DMS153 treated with DMSO at 0.1 percent for 48 hours (cell line): ENCODE results near the gene OR2W1.

ENCODE experiments used
- DNase-seq: peaks from one replicate; lab custom pipeline; 2025; ENCODE audit not compliant: unreplicated experiment; lab: John Stamatoyannopoulos, UW

The OR2W1 gene

DNA sequence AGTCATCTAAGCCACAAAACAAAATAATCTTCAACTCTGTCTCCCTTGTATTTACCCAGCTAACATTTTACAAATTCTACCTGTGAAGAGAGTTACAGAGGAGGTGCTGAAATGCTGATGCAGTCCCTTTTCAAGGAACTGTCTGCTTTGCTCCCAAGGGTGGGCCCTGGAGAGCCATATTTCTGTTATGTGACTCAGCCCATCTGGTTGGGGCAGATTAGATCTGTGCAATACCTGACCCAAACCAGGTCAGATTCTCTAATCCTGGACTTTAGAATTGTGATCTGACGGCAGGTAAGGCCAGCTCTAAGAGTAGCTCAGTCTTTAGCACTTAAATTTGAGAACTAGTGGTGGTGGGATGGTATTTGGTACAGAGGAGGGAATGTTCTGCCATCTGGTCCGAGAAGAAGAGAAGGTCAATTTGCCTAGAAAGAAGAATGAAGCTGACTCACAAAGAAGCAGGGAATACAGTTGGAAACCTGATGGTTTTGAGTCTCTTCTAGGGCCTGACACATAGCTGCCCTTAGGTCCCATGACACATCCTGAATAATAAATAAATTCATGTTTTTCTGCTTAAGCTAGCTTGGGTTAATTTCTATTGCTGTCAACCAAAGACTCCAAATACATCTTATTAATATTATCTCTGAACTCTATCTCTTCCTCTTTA lies 48.0 kb downstream of the OR2W1 start:
- no peak for DNase-seq

DNA sequence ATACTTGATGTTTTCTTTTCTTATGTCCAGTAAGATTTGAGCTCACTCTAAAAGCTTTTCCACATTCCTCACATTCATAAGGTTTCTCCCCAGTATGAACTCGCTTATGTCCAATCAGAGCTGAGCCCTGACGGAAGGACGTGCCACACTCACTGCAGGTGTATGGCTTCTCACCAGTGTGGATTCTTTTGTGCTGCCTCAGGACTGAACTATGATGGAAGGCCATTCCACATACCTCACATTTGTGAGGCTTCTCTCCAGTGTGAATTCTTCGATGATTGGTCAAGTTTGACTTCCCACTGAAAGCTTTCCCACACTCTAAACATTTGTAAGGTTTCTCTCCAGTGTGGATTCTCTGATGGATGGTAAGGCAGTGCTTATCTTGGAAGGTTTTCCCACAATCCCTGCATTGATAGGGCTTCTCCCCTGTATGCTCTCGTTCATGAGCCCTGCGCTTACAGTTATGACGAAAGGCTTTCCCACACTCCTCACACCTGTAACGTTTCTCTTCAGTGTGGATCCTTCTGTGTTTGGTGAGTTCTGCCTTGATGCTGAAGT lies 49.8 kb downstream of the OR2W1 start:
- no peak for DNase-seq
